Stimulated activated CD8-positive, alpha-beta memory T cell treated with anti-CD3 and anti-CD28 coated beads, Interleukin-4, amount 100 ng/mL, for 24 hours (primary cell): ENCODE measurements around the gene PTCD2.
"Not testable (repeated sequence)": the region's sequence is repeated elsewhere in the genome, so short reads cannot be mapped to it uniquely, and the experiment has no call there.

Experiments
- DNase-seq: peaks from one replicate; pipeline ENCODE4 v3.0.0-alpha.2; 2020; ENCODE audit warnings: low read depth

PTCD2 gene

DNA sequence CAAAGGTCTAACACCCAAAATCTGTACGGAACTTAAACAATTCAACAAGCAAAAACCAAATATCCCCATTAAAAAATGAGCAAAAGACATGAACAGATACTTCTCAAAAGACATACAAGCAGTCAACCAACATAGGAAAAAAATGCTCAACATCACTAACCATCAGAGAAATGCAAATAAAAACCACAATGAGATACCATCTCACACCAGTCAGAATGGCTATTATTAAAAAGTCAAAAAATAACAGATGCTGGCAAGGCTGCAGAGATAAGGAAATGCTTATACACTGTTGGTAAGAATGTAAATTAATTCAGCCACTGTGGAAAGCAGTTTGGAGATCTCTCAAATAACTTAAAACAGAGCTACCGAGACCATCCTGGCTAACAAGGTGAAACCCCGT is 22.0 kb upstream of the PTCD2 start:
- not testable (repeated sequence) for DNase-seq

DNA sequence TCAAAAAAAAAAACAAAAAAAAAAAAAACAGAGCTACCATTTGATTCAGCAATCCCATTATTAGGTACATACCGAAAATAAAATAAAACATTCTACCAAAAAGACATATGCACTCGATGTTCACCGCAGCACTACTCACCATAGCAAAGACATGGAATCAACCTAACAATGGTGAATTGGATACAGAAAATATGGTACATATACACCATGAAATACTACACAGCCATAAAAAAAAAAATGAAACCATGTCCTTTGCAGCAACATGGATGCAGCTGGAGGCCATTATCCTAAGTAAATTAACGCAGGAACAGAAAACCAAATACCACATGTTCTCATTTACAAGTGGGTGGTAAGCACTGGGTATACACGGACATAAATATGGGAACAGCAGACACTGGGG is 21.5 kb upstream of the PTCD2 start:
- no peak for DNase-seq

DNA sequence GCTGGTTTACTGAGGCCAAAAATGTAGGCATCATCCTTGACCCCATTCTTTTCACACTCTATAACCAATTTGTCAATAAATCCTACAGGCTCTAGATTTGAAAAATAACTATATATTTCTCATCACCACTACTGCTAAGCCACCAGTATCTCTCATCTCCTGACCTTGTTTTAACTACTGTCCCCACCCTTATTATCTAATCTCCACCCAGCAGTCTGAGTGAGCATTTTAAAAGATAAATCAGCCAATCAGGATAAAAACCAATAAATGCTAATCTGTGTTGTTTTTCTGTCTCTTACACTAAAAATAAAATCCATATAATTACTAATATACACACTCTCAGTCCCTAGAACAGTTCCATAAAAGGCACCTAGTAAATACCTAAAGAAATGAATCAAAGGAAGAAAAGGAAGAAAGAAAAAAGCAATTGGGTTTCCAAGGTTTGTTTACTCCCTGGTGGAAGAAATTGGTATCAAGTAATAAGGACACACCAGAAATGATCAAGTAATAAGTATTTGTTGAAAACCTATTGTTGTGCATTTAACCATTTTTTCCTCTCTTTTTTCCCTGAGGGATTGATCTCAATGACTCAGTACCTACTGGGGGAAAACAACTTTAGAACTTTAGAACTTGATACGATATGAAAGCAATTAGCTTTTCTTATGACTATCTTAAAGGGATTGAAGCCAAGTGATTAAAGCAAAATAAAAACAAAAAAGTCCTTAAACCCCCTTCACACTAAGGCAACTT is 19.4 kb upstream of the PTCD2 start:
- DNase-seq, result no peak

DNA sequence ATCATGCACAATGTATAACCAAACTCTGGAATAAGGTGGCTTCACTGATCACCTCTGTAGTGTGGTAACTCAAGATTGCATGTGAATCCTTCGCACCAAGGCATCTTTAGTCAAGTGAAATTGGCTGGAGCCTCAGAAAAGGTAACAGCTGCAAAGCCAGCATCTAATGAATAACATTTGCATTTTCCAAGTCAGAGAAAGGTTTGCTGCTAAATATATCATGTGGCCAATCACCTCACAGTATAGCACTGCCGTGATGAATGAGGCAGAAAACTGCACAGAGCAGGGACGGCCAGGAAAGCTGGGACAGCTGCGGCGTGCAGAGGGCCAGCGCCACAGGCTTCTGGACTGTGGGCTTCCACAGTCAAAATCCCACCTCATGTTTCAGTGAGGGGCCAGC is 18.6 kb upstream of the PTCD2 start:
- no peak for DNase-seq

DNA sequence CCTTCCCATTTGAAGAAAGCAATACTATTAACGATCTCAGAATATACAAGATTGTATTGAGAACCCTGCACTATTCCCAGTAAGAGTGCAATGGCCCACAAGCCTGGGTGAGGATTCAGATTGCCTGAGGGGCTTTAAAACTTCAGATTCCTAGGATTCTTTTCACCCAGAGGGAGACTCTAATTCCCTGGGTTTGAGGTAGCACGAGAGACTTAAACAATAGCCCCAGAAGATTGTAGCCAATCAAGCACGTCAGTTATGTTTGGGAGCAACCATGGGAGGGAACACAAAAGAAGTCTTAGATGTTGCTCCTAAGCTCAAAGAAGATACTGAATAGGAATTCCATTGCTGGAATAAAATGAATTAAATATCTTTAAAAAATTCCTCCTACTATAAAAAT is 18.0 kb upstream of the PTCD2 start:
- DNase-seq, result no peak

DNA sequence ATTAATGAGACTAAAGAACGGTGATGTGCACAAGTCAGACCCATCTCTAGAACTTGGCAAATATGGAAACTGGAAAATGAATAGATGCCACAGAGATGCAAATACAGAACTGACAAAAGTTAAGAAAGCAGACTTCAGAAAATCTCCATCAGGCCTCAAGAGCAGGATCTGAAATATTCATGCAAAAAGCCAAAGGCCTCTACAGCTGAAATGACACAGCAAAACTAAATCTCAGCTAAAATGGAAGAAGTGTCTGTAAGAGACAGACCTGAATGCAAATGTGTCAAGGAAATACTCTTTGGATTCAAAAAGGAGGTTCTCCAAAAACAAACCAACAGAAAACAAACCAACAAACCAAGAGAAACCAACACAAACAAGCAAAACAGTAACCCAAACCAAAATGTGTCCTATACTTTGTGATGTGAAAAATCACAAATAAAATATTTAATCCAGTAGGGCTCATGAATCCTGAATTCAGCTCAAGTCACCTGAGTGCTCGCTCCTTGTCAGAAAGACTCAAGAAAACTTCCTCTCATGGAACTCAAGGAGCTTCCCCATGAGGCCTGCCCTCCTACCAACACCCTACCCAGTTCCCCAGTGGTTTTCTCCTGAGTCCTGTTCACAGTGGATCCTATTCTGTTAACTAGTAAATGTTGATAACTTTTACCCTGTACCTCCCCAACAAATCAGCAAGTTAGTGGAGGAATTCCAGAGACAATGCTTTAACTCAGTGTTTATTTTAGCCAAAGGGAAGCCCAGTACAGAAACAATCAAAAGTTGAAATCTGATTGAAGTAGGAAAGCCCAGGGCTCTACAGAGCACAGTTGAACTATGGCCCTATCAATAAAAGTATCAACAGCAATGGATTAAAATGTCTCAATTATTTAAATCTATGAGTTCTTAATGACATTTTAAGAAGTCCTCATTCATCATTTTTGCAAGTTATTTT is 14.7 kb upstream of the PTCD2 start:
- DNase-seq, result no peak

DNA sequence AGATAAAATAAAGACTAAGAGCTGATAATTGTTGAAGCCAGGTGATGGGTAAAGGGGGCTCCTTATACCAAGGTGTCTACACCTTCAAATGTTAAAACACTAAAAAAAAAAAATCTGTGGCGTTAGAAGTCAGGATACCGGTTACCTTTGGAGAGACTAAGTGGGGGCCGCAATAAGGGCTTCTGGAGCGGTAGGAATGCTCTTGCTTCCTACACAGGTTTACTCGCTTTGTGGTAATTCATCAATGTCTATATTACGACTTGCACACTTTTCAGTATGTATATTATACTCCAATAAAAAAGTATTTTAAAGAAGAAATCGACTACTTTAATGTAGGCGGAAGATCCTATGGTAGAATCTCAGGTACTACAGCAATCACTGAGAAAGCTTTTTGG is 12.6 kb upstream of the PTCD2 start:
- no peak for DNase-seq

DNA sequence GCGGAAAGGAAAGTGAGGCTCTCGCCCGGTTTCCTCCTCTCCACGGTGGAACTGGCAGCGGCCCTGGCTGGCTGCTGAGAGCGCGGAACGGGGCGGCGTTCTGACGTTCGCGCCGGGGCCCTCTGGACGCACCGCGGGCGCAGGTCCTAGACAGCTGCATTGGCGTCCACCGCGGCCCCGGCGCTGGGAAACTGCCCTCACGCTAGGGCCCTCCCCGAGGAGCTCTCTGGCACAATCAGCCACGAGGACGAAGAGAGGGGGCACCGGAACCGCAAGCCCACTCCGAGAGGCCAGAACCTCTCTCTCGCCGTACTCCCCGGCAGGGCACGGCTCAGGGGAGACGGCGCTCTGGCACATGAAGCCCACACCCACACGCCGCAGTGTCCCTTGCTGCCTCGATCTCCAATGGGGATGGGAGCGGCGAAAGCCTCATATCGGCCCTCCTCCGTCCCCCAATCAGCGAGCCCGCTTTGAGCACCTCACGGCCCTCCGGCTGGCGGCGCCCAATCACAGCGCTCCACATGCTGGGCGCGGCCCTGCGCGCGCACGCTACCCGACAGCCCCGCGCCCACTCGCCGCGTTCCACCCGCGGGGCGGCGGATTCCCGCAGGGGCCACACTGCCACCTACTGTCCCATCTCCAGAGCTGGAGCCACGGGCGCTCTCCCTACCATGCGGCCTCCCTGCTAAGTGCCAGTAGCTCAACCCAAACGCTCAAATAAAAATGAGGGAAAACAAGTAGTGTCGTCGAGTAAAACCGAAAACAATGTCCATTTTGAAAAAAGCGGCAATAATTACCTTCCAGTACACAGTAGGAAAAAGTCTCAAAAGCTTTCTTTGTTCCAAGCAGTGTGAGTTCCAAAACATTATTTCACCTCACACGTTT is 12.0 kb upstream of the PTCD2 start:
- peak; percentile 95 for DNase-seq

DNA sequence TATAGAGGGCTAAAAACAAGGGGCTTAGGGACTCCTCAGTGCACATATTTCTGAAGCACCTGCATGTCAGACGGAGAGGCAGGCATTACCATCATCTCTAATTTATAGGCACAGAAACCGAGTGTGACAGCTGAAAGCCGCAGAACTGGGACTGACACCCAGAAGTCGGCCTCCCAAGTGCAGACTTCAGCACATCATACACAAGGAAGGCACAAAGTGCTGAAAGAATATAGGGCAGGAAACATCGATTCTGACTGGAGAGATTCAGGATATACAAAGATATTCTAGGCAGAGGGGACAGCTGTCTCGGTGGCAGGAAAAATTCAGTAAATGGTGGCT is 11.4 kb upstream of the PTCD2 start:
- DNase-seq, result no peak

DNA sequence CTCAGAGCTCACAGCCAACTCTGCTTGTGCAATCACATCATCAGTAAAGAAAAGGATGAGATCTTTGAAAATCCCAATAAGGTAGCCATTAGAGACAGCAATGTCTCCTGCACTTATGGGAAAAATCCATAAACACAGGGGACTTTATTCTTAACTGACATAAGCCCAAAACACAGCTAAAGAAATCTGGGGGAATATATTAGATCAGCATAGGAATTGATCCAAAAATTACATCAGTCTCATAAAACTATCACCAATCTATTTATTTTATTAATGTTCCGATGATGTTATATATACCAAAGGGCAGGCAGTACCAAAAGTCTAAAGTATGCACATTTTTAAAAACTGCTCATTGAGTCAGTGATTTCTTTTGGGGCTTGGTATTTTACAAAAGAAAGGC is 7.0 kb upstream of the PTCD2 start:
- DNase-seq, result no peak

DNA sequence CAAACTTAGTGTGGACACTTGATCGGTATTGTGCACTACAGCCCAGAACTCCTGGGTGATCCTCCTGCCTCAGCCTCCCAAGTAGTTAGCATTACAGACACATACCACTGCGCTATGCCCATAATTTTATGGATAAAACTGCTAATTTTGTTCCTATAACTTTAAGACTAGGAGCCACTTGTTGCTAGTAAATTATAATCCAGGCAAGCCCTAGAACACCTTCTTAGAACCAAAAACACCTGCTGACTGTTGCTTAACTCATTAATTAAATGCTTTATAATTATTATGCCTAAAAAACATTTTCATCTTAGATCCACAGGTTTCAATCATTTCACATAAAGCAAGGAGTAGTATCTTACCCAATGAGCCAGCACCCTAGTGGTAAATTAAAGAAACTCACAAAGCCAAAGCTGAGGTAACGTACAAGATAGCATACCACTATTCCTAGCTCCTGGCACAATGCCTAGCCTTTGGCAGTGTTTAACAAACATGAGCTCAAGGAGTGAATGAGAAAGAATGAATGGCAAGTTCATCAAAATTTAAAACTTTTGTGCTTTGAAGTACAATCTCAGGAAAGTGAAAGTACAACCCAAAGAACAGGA is 5.5 kb upstream of the PTCD2 start:
- DNase-seq, result no peak

DNA sequence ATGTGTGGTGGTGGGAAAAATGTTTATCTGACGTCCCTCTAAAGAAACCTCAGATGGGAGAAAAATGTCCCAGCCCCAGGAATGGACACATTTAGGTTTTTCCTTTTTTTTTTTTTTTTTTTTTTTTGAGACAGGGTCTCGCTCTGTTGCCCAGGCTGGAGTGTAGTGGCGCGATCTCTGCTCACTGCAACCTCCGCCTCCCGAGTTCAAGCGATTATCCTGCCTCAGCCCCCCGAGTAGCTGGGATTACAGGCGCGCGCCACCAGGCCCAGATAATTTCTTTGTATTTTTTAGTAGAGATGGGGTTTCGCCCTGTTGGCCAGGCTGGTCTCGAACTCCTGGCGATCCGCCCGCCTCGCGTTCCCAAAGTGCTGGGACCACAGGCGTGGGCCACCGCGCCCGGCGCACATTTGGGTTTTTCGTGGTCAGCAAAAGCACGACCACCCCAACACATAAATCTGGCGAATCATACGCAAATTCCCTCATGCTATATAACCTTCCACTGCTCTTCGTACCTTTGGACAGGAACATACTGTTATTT is 668 bp upstream of the PTCD2 start:
- peak; percentile 5 for DNase-seq

DNA sequence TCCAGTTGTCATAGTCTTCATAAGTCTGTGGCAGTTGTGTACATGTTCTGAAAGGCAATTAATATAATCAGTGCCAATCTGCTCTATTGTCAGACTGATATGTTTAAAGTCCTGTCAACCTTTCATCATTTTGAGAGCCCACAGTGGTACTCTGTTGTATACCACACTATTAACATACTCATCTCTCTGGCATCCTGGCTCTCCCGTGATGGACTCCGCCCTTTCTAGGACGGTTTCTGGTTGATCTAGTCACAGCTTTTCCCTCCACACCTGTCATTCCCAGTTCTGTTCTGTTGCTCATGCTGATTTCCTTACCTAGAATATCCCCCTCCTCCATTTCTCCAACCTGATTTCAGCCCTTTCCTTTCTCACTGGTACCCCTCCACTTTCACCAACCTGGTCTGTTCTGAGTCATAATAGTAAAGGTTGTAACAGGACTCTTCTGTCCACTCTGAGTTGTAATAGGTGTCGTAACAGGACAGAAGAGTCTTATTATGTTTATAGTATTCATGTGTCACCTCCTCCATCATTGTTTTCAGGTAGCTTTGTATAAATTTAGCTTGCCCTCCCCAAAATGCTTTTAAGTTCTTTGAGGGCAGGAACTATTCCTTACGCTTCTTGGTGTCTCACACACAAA is 4.1 kb downstream of the PTCD2 start:
- no peak for DNase-seq

DNA sequence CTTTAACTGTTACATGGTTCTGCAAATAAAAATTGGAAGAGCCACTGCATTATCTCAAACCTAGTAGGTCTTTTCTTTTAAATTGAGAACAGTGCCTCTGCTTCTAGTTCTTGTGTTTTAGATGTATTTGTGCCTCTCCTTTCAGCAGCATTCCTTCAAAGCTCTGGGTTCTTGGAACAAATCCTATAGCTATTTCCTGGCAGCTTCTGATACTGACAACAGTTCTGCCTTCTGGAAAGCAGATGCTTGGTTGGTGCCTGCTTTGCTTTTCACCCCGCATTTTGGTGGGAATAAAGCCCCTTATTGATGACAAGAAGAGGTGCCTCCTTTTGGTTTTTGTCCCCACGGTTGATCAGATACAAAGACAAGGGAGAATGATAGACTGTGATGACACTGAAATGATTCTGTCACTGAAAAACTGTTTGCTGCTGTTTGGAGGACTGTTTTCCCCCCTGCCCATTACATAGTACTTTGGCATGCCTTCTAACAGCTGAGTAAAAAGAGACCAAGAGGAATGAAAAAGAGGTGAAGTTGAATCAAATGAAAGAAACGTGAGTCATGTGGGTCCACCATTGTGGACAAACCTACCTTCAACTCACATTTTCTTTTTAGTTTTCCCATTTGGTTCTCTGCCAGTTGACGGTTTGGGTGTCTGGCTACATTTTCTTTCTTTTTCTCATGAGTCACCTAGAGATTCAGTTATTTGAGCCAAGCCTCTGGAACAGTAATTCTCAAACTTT is 5.6 kb downstream of the PTCD2 start:
- DNase-seq, result no peak

DNA sequence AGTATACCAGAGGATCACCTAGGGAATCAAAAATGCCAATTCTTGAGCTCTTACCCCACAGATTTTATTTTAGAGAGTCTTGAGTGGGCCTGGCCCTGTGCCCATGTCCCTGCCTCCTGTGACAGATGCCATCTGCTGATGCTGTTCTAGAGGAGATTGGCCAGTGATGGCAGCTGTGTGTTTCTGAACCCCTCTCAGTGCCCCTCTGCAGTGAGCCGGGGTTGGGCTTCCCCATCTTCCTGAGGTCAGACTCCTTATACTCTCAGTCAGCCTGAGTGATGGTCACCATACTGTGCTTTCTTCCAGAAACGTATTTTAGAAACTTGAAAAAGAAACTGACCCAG is 6.1 kb downstream of the PTCD2 start:
- DNase-seq, result no peak

DNA sequence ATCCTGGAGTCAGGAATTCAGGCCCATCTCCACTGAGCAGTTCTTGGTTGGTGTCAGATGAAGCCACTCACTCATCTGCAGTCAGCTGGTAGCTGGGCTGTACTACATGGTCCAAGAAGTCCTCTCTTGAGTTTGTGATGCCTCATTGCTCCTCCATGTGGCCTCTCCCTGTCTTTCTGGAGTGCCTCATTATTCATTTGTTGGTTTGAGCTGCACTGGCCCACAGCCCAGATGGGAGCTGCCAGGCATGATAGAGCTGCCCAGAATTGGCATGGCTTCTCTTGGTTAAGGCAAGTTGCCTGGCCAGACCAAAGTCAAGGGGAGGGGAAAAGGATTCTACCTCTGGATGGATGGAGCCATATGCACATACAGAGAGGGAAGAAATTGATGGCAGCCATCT is 8.0 kb downstream of the PTCD2 start:
- DNase-seq, result no peak

DNA sequence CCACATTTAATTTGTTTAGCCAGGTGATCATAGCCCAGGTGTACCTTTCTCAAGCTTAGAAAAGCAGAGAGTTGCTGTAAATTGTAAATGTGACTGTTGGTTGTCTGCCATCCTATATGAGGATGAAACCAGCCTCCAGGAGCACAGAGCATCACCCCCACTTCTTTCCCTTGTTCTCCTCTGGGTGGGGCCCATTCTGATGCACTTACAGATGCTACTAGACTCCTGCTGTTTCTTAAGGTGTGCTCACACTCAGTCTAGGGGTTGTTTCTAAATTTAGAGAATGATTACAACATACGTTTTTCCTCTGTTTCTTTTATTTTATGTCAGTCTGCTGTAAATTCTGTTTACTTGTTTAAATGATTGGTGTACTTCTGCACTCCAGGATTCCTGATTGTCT is 10.5 kb downstream of the PTCD2 start:
- no peak for DNase-seq

DNA sequence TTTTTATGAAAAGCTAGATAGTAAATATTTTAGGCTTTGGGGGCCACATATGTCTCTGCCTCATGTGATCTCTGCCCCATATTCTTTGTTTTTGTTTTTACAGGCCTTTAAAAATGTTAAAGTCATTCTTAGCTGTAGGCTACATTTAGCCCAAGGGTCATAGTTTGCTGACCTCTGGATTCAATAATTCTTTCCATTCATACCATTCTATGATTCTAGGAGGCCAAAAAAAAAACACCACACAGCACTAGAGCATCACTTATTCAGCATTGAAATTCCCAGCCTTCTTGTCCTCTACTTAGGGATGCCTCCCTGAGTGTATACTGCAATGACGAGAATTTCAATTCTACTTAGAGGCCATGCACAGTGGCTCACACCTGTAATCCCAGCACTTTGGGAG is 17.0 kb downstream of the PTCD2 start:
- no peak for DNase-seq

DNA sequence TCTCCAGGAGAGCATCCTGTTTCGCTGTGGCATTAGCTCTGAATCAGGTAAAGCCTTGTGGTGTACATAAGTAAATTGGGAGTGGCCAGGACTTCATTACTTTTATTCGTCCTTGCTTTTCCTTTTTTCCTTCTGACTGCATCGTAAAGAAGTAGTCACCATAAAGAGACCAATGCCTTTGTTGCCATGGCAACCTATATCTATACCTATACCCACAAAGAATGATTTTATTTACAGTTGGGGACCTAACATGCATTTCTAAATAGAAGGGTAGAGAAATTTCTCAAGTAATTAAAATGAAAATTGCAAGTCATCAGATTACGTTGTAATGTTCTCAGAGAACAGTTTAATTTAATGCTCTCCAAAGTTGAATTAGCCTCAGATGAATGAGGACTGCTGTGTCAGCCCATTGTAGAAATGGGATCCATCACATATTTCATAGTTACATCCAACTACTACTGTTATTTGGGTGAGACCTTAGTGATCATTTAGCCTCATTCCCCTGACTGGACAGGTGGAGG is 18.6 kb downstream of the PTCD2 start:
- no peak for DNase-seq

DNA sequence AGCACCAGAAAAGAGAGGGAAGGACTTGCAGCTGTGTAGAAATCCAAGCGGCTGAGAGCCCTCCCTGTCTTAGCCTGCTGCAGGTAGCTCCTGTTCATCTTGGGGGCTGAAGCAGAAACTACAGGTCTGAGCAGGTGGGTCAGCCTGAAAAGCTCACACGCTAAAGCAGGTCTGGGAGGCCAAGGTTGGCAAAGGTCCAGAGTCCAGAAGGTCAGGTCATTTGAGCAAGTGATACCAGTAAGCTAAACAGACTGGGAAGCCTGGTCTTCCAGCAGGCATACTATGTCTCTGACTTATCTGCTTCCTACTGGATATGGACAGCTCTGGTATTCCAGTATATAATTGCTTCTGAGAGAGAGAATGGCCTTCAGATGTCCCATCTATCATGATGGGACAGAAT is 26.2 kb downstream of the PTCD2 start:
- DNase-seq, result no peak
